Astrocyte (in vitro differentiated cells and primary cell): ENCODE data around the gene PPT1. TPM values are rescaled to one million over a fixed set of nuclear protein-coding genes. Genes with fewer than 3 reads are reported as not detected.

Experiments used
- DNase-seq: peaks from one replicate; pipeline ENCODE4 v3.0.0-alpha.2; 2010; ENCODE audit warnings: low read depth
- FAIRE-seq: peaks from 2 replicates; lab custom pipeline; 2011; peaks lifted over from hg19 to GRCh38; lab: Jason Lieb, UNC
- H2AFZ ChIP-seq: 2 replicates; pipeline ENCODE4 v1.6.0; 2012; ENCODE audit warnings: low read depth, low read length, inconsistent platforms
- H3K27ac ChIP-seq: 2 replicates; pipeline ENCODE4 v1.5.1; 2011; ENCODE audit warnings: low read depth, low read length, inconsistent platforms
- H3K27me3 ChIP-seq: 2 replicates; pipeline ENCODE4 v1.6.0; 2011; ENCODE audit warnings: low read length, inconsistent platforms; ENCODE audit not compliant: insufficient read depth
- H3K36me3 ChIP-seq: 2 replicates; pipeline ENCODE4 v1.5.1; 2011; ENCODE audit warnings: low read length, inconsistent platforms; ENCODE audit not compliant: insufficient read depth
- H3K4me1 ChIP-seq: 2 replicates; pipeline ENCODE4 v1.5.1; 2011; ENCODE audit warnings: low read length, inconsistent platforms; ENCODE audit not compliant: insufficient read depth
- H3K4me2 ChIP-seq: 2 replicates; pipeline ENCODE4 v1.6.0; 2012; ENCODE audit warnings: low read length, inconsistent platforms
- H3K4me3 ChIP-seq: 2 replicates; pipeline ENCODE4 v1.5.1; 2011; ENCODE audit warnings: low read depth, mild to moderate bottlenecking, low read length, inconsistent platforms; ENCODE audit not compliant: insufficient read depth
- H3K79me2 ChIP-seq: 2 replicates; pipeline ENCODE4 v1.6.0; 2012; ENCODE audit warnings: mild to moderate bottlenecking, low read length, inconsistent platforms; ENCODE audit not compliant: insufficient read depth
- H3K9ac ChIP-seq: 2 replicates; pipeline ENCODE4 v1.6.0; 2012; ENCODE audit warnings: mild to moderate bottlenecking, low read length, inconsistent platforms
- H3K9me3 ChIP-seq: 2 replicates; pipeline ENCODE4 v1.5.1; 2012; ENCODE audit warnings: low read depth, mild to moderate bottlenecking, low read length, inconsistent platforms; ENCODE audit not compliant: insufficient read depth
- H4K20me1 ChIP-seq: 2 replicates; pipeline ENCODE4 v1.6.0; 2012; ENCODE audit warnings: low read length, inconsistent platforms; ENCODE audit not compliant: insufficient read depth
- H3K27ac Mint-ChIP-seq: one replicate; pipeline ENCODE4 v1.8.0; 2021; ENCODE audit warnings: mild to moderate bottlenecking, mixed read lengths; ENCODE audit not compliant: unreplicated experiment
- H3K27me3 Mint-ChIP-seq: one replicate; pipeline ENCODE4 v1.8.0; 2021; ENCODE audit warnings: low read depth, mixed read lengths; ENCODE audit not compliant: unreplicated experiment
- H3K36me3 Mint-ChIP-seq: one replicate; pipeline ENCODE4 v1.8.0; 2021; ENCODE audit warnings: low read depth, mixed read lengths; ENCODE audit not compliant: unreplicated experiment
- H3K4me1 Mint-ChIP-seq: one replicate; pipeline ENCODE4 v1.8.0; 2021; ENCODE audit warnings: low read depth, mixed read lengths; ENCODE audit not compliant: unreplicated experiment
- H3K4me3 Mint-ChIP-seq: one replicate; pipeline ENCODE4 v1.8.0; 2021; ENCODE audit warnings: mild to moderate bottlenecking, moderate library complexity, mixed read lengths; ENCODE audit not compliant: unreplicated experiment
- H3K9me3 Mint-ChIP-seq: one replicate; pipeline ENCODE4 v1.8.0; 2021; ENCODE audit warnings: mild to moderate bottlenecking, mixed read lengths; ENCODE audit not compliant: unreplicated experiment
- EZH2 ChIP-seq: IDR thresholded peaks from 2 replicates; pipeline ENCODE4 v1.6.1; 2012; ENCODE audit warnings: mild to moderate bottlenecking, low read length, inconsistent platforms; ENCODE audit not compliant: insufficient read depth
- total RNA-seq: library from RNA; stranded (reverse); gene quantifications from 2 replicates; pipeline ENCODE4 v1.2.1, GENCODE V29; 2021
- TF ChIP-seq, protein P1 (sequence below): IDR thresholded peaks from 2 replicates; pipeline ENCODE4 v1.5.1; 2011; ENCODE audit warnings: low read depth, mild to moderate bottlenecking, inconsistent platforms, low read length, moderate library complexity; ENCODE audit not compliant: insufficient read depth

PPT1 gene
- total RNA-seq, 1 donor from 2014 or later, result 33.1 TPM

DNA sequence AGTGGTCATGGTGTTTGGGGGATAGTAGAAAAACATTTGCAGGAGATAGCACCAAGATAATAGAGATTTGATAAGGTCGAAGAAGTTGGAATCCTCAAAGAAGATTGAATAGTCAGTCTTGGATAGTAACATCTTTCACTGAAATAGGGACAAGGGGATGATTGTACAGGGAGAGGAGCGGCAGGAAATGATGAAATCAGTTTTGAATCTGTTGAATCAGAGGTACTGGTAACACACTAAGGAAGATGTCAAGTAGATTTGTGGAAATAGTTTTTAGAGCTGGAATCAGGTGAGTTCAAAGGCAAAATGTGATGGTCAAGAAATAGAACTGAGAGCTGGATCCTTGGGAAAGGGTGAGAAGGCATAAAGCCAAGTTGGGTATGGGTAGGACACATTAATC is 30.0 kb downstream of the PPT1 start:
- peaks cover 46% of the 10 kb centered on the region for H3K36me3 Mint-ChIP-seq
- peak overlapping the region; percentile 39 for H3K27ac ChIP-seq
- no peak for TF ChIP-seq EZH2
- TF ChIP-seq, protein P1, sequence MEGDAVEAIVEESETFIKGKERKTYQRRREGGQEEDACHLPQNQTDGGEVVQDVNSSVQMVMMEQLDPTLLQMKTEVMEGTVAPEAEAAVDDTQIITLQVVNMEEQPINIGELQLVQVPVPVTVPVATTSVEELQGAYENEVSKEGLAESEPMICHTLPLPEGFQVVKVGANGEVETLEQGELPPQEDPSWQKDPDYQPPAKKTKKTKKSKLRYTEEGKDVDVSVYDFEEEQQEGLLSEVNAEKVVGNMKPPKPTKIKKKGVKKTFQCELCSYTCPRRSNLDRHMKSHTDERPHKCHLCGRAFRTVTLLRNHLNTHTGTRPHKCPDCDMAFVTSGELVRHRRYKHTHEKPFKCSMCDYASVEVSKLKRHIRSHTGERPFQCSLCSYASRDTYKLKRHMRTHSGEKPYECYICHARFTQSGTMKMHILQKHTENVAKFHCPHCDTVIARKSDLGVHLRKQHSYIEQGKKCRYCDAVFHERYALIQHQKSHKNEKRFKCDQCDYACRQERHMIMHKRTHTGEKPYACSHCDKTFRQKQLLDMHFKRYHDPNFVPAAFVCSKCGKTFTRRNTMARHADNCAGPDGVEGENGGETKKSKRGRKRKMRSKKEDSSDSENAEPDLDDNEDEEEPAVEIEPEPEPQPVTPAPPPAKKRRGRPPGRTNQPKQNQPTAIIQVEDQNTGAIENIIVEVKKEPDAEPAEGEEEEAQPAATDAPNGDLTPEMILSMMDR, result no peak
- H3K79me2 ChIP-seq, result peaks cover 44% of the 10 kb centered on the region
- H4K20me1 ChIP-seq, result peaks cover 63% of the 10 kb centered on the region
- H3K9ac ChIP-seq, result no peak overlapping the region
- no peak for DNase-seq
- H3K4me3 Mint-ChIP-seq, result peak overlapping the region; percentile 18
- H3K9me3 ChIP-seq, result no peaks in the 10 kb centered on the region
- H3K4me1 Mint-ChIP-seq, result peaks cover 31% of the 10 kb centered on the region
- H3K4me2 ChIP-seq, result no peak overlapping the region
- H2AFZ ChIP-seq, result no peak overlapping the region
- no peak overlapping the region for H3K4me3 ChIP-seq
- H3K36me3 ChIP-seq, result peaks cover 77% of the 10 kb centered on the region
- H3K9me3 Mint-ChIP-seq, result no peaks in the 10 kb centered on the region
- H3K27ac Mint-ChIP-seq, result peak overlapping the region; percentile 64
- no peaks in the 10 kb centered on the region for H3K27me3 Mint-ChIP-seq
- peaks cover 10% of the 10 kb centered on the region for H3K4me1 ChIP-seq
- H3K27me3 ChIP-seq, result no peaks in the 10 kb centered on the region
- FAIRE-seq, result no peak

DNA sequence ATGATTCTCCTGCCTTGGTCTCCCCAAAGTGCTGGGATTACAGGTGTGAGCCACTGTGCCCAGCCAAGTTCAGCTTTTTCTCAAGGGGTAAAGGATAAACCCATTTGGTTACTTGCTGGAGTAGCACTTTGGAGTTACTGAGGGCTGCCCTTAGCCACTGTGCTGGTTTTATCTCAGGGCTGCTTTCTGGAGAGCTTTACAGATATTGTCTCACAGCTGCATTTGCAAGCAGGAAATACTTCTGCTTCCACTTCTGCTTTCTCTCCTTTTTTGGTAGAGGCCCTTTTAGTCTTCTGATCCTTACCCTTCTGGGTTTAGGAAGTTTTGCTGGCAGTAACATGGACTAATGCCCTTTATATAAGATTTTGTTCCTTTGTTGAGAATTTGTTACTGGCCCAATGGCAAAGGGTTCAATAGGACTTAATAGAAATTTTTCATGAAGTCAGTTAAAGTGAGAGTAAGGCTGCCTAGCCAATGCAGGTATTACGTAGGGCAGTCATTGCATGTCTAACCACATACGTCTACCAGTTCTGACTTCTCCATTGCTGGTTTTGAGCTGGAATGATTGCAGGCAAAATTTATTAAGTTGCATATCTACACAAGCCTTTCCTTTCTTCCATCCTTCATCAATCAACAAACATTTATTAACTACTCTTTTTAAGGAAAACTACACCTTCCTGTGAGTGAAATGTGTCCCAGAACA is 32.1 kb downstream of the PPT1 start:
- no peaks in the 10 kb centered on the region for H3K27me3 Mint-ChIP-seq
- no peak overlapping the region for H3K27ac Mint-ChIP-seq
- no peak overlapping the region for H3K9ac ChIP-seq
- FAIRE-seq (no peak), DNase-seq (no peak)
- peaks cover 47% of the 10 kb centered on the region for H3K4me1 Mint-ChIP-seq
- H3K4me3 Mint-ChIP-seq, result no peak overlapping the region
- H3K36me3 Mint-ChIP-seq, result peaks cover 41% of the 10 kb centered on the region
- peaks cover 12% of the 10 kb centered on the region for H3K4me1 ChIP-seq
- H3K36me3 ChIP-seq, result peaks cover 76% of the 10 kb centered on the region
- H2AFZ ChIP-seq, result no peak overlapping the region
- H3K27ac ChIP-seq, result no peak overlapping the region
- TF ChIP-seq EZH2, result no peak
- TF ChIP-seq, protein P1, result no peak
- H4K20me1 ChIP-seq, result peaks cover 75% of the 10 kb centered on the region
- no peaks in the 10 kb centered on the region for H3K27me3 ChIP-seq
- peaks cover 64% of the 10 kb centered on the region for H3K79me2 ChIP-seq
- H3K9me3 Mint-ChIP-seq, result no peaks in the 10 kb centered on the region
- H3K4me3 ChIP-seq, result no peak overlapping the region
- H3K9me3 ChIP-seq, result no peaks in the 10 kb centered on the region
- H3K4me2 ChIP-seq, result no peak overlapping the region

DNA sequence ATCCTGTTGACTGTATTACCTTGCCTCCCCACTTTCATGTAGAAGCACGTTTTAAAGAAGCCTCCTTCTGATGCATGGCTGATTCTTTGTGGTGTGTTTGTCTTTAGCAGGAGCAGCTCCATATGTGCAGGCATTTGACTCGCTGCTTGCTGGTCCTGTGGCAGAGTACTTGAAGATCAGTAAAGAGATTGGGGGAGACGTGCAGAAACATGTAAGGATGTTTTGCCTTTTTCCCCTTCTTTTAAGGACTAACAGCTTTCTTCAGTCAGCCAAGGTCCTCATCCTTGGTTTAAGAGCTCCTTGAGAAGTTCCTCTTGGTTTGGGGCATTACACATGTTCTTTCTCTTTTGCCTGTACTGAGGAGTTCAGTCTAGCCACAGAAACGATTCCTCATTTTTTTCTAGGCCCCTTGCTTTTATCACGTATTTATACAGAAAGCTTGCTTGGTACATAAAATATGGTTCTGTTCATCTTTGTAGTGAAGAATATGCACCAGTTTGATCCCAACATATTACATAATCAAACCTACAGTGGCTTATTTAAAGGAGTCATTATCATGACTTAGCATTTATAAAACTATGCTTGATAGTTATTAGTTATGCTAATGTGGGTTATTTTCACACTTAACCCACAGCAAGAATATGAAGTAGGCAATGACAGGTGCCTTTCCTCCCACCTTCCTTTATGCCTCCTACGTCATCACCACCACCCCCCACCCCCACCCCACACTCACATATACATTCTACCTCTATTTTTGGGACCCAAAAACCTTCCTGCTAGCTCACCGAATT is 36.9 kb downstream of the PPT1 start:
- H3K36me3 ChIP-seq, result peaks cover 67% of the 10 kb centered on the region
- DNase-seq (no peak), FAIRE-seq (no peak)
- peaks cover 58% of the 10 kb centered on the region for H3K4me1 Mint-ChIP-seq
- H3K27me3 ChIP-seq, result no peaks in the 10 kb centered on the region
- no peaks in the 10 kb centered on the region for H3K9me3 Mint-ChIP-seq
- H2AFZ ChIP-seq, result no peak overlapping the region
- no peaks in the 10 kb centered on the region for H3K27me3 Mint-ChIP-seq
- H3K4me3 Mint-ChIP-seq, result no peak overlapping the region
- no peak overlapping the region for H3K27ac Mint-ChIP-seq
- H3K36me3 Mint-ChIP-seq, result peaks cover 22% of the 10 kb centered on the region
- no peak overlapping the region for H3K9ac ChIP-seq
- H3K79me2 ChIP-seq, result peaks cover 95% of the 10 kb centered on the region
- H3K27ac ChIP-seq, result no peak overlapping the region
- H3K4me2 ChIP-seq, result no peak overlapping the region
- H3K4me1 ChIP-seq, result peaks cover 25% of the 10 kb centered on the region
- no peaks in the 10 kb centered on the region for H3K9me3 ChIP-seq
- peaks cover 91% of the 10 kb centered on the region for H4K20me1 ChIP-seq
- no peak overlapping the region for H3K4me3 ChIP-seq
- no peak for TF ChIP-seq EZH2
- TF ChIP-seq, protein P1, result no peak
